ENCODE data around the gene TTC33.
"Not testable (repeated sequence)": the region's sequence is repeated elsewhere in the genome, so short reads cannot be mapped to it uniquely, and the experiment has no call there.

TTC33 gene

GRCh38 chr5:40665635-40666298 is 90.0 kb downstream of the TTC33 start:
- Histone ChIP-seq H3K4me3 (ENCODE audit: low read depth in 1 of 5, low read length in 5 of 5) (no peak overlapping the region), H3K27me3 (ENCODE audit: control insufficient read depth in 5 of 5, insufficient read depth in 4 of 5, low read length in 5 of 5) (no peaks in the 10 kb centered on the region), H3K9ac (ENCODE audit: low read length in 5 of 5) (no peak overlapping the region)

DNA sequence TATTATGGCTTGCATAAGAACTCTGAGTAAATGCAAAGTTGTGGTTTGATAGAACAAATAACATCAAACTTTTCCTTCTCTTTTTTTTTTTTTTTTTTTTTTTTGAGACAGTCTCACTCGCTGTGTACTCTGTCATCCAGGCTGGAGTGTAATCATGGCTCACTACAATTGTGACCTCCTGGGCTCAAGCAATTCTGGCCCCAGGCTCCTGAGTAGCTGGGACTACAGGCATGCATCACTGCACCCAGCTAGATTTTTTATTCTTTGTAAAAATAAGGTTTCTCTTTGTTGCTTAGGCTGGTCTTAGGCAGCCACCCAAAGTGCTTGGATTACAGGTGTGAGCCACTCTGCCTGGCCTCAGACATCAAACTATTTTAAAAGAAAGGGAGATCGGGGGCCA is 95.0 kb downstream of the TTC33 start:
- Histone ChIP-seq H3K4me1 (ENCODE audit: control insufficient read depth in 5 of 5, insufficient read depth in 5 of 5, low read length in 5 of 5) (no peaks in the 10 kb centered on the region), H3K27ac (ENCODE audit: low read depth, low read length) (no peak overlapping the region), H3K27me3 (ENCODE audit: control insufficient read depth in 5 of 5, insufficient read depth in 4 of 5, low read length in 5 of 5) (no peaks in the 10 kb centered on the region), H3K4me3 (ENCODE audit: low read depth in 1 of 5, low read length in 5 of 5) (no peak overlapping the region), H3K9ac (ENCODE audit: low read length in 5 of 5) (no peak overlapping the region), H3K36me3 (ENCODE audit: control insufficient read depth in 5 of 5, insufficient read depth in 5 of 5, low read length in 5 of 5) (no peaks in the 10 kb centered on the region), H3K9me3 (ENCODE audit: control insufficient read depth in 5 of 5, low read length in 5 of 5) (no peaks in the 10 kb centered on the region)

More at GRCh38 chr5:40665635-40666298, 90.0 kb downstream of the TTC33 start:
- H3K9me3 ChIP-seq (ENCODE audit: control insufficient read depth in 5 of 5, low read length in 5 of 5): no peaks in the 10 kb centered on the region
- no peak overlapping the region for H3K27ac ChIP-seq (ENCODE audit: low read depth, low read length)
- H3K4me1 ChIP-seq (ENCODE audit: control insufficient read depth in 5 of 5, insufficient read depth in 5 of 5, low read length in 5 of 5): peaks cover 0 to 4% (median 0%) of the 10 kb centered on the region in 5 donors
- no peaks in the 10 kb centered on the region for H3K36me3 ChIP-seq (ENCODE audit: control insufficient read depth in 5 of 5, insufficient read depth in 5 of 5, low read length in 5 of 5)

- Histone ChIP-seq H3K4me3 (ENCODE audit: low read depth in 1 of 5, low read length in 5 of 5) (no peak overlapping the region), H3K9ac (ENCODE audit: low read length in 5 of 5) (no peak overlapping the region), H3K4me1 (ENCODE audit: control insufficient read depth in 5 of 5, insufficient read depth in 5 of 5, low read length in 5 of 5) (peaks cover 0 to 7% (median 0%) of the 10 kb centered on the region in 5 donors), H3K9me3 (ENCODE audit: control insufficient read depth in 5 of 5, low read length in 5 of 5) (no peaks in the 10 kb centered on the region), H3K27me3 (ENCODE audit: control insufficient read depth in 5 of 5, insufficient read depth in 4 of 5, low read length in 5 of 5) (no peaks in the 10 kb centered on the region), H3K27ac (ENCODE audit: low read depth, low read length) (no peak overlapping the region), H3K36me3 (ENCODE audit: control insufficient read depth in 5 of 5, insufficient read depth in 5 of 5, low read length in 5 of 5) (no peaks in the 10 kb centered on the region)
These were observed 99.0 kb downstream of the TTC33 start for GRCh38 chr5:40656766-40657165.

DNA sequence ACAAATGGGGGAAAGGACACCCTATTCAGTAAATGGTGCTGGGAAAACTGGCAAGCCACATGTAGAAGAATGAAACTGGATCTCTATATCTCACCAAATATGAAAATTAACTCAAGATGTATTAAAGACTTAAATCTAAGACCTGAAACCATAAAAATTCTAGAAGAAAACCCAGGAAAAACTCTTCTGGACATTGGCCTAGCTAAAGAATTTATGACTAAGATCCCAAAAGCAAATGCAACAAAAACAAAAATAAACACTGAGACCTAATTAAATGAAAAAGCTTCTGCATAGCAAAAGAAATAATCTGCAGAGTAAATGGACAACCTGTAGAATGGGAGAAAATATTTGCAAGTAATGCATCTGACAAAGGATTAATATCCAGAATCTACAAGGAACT is 99.7 kb downstream of the TTC33 start:
- H3K4me3 ChIP-seq (ENCODE audit: low read depth in 1 of 5, low read length in 5 of 5); H3K36me3 ChIP-seq (ENCODE audit: control insufficient read depth in 5 of 5, insufficient read depth in 5 of 5, low read length in 5 of 5); H3K9me3 ChIP-seq (ENCODE audit: control insufficient read depth in 5 of 5, low read length in 5 of 5): not testable (repeated sequence)

GRCh38 chr5:40655138-40655537 is 100.6 kb downstream of the TTC33 start:
- Histone ChIP-seq H3K27ac (ENCODE audit: low read depth, low read length) (no peak overlapping the region), H3K4me3 (ENCODE audit: low read depth in 1 of 5, low read length in 5 of 5) (no peak overlapping the region), H3K4me1 (ENCODE audit: control insufficient read depth in 5 of 5, insufficient read depth in 5 of 5, low read length in 5 of 5) (peaks cover 0 to 7% (median 0%) of the 10 kb centered on the region in 5 donors), H3K36me3 (ENCODE audit: control insufficient read depth in 5 of 5, insufficient read depth in 5 of 5, low read length in 5 of 5) (no peaks in the 10 kb centered on the region), H3K9ac (ENCODE audit: low read length in 5 of 5) (no peak overlapping the region), H3K9me3 (ENCODE audit: control insufficient read depth in 5 of 5, low read length in 5 of 5) (no peaks in the 10 kb centered on the region), H3K27me3 (ENCODE audit: control insufficient read depth in 5 of 5, insufficient read depth in 4 of 5, low read length in 5 of 5) (no peaks in the 10 kb centered on the region)

More for the DNA sequence above, 99.7 kb downstream of the TTC33 start:
- not testable (repeated sequence) for H3K27me3 ChIP-seq (ENCODE audit: control insufficient read depth in 5 of 5, insufficient read depth in 4 of 5, low read length in 5 of 5); H3K27ac ChIP-seq (ENCODE audit: low read depth, low read length); H3K4me1 ChIP-seq (ENCODE audit: control insufficient read depth in 5 of 5, insufficient read depth in 5 of 5, low read length in 5 of 5); H3K9ac ChIP-seq (ENCODE audit: low read length in 5 of 5)

DNA sequence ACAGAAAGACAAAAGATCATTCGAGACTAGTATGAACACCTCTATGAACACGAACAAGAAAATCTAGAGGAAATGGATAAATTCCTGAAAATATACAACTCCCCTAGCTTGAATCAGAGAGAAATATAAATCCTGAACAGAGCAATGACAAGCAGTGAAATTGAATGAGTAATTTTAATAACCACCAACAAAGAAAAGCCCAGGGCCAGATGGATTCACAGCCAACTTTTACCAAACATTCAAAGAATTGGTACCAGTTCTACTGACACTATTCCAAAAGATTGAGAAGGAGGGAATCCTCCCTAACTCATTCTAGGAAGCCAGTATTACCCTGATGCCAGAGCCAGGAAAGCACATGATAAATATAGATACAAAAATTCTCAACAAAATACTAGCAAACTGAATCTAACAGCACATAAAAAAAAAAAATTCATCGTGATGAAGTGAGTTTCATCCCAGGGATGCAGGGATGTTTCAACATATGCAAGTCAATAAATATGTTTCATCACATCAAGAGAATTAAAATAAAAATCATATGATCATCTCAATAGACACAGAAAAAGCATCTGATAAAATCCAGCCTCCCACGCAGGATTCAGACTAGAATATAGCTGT is 101.3 kb downstream of the TTC33 start:
- no peak overlapping the region for H3K4me3 ChIP-seq (ENCODE audit: low read depth in 1 of 5, low read length in 5 of 5)
- H3K36me3 ChIP-seq (ENCODE audit: control insufficient read depth in 5 of 5, insufficient read depth in 5 of 5, low read length in 5 of 5): no peaks in the 10 kb centered on the region
- no peaks in the 10 kb centered on the region for H3K27me3 ChIP-seq (ENCODE audit: control insufficient read depth in 5 of 5, insufficient read depth in 4 of 5, low read length in 5 of 5)
- no peak overlapping the region for H3K9ac ChIP-seq (ENCODE audit: low read length in 5 of 5)
- peaks cover 0 to 9% (median 6%) of the 10 kb centered on the region in 5 donors for H3K4me1 ChIP-seq (ENCODE audit: control insufficient read depth in 5 of 5, insufficient read depth in 5 of 5, low read length in 5 of 5)
- no peaks in the 10 kb centered on the region for H3K9me3 ChIP-seq (ENCODE audit: control insufficient read depth in 5 of 5, low read length in 5 of 5)
- H3K27ac ChIP-seq (ENCODE audit: low read depth, low read length): no peak overlapping the region

GRCh38 chr5:40653221-40654022 is 102.3 kb downstream of the TTC33 start:
- Histone ChIP-seq H3K27me3 (ENCODE audit: control insufficient read depth in 5 of 5, insufficient read depth in 4 of 5, low read length in 5 of 5) (no peaks in the 10 kb centered on the region), H3K4me3 (ENCODE audit: low read depth in 1 of 5, low read length in 5 of 5) (no peak overlapping the region), H3K27ac (ENCODE audit: low read depth, low read length) (no peak overlapping the region), H3K9me3 (ENCODE audit: control insufficient read depth in 5 of 5, low read length in 5 of 5) (no peaks in the 10 kb centered on the region), H3K36me3 (ENCODE audit: control insufficient read depth in 5 of 5, insufficient read depth in 5 of 5, low read length in 5 of 5) (no peaks in the 10 kb centered on the region), H3K4me1 (ENCODE audit: control insufficient read depth in 5 of 5, insufficient read depth in 5 of 5, low read length in 5 of 5) (peaks cover 0 to 12% (median 7%) of the 10 kb centered on the region in 5 donors), H3K9ac (ENCODE audit: low read length in 5 of 5) (no peak overlapping the region)

DNA sequence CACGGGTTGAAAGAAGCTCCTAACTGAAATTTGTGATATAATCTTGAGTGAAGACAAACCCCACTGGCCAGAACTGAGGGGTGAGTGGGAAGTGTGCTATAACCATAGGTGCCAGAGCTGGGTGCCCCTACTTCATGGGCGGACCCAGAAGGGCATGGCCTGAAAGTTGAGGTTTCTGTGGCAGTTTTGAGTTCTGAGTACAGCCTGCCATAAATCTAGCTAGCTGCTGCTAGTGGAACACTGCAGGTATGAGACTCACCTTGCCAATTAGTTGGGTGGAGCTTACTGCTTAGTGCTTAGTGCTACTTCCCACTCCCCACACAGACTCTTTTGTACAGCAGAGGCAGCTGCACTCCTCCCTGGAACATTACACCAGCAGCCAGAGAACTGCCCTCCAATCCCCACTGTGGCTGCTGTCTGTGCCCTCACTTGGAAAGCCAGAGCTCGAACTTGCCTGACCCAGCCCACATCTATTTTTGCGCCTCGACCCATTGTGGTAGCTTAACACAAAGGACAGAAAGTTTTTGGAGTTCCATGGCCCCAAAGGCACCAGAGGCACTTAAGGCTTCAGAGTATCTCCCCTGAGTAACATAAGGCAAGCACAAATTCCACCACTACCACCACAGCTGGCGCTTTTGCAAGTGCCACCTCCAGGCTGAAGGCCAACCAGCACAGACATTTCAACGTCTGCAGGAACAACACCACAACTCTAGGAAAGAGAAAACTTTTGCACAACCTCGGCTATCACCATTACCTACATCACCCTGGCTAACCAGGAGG is 103.1 kb downstream of the TTC33 start:
- no peaks in the 10 kb centered on the region for H3K36me3 ChIP-seq (ENCODE audit: control insufficient read depth in 5 of 5, insufficient read depth in 5 of 5, low read length in 5 of 5)
- H3K27ac ChIP-seq (ENCODE audit: low read depth, low read length): no peak overlapping the region
- H3K9ac ChIP-seq (ENCODE audit: low read length in 5 of 5): no peak overlapping the region
- H3K27me3 ChIP-seq (ENCODE audit: control insufficient read depth in 5 of 5, insufficient read depth in 4 of 5, low read length in 5 of 5): no peaks in the 10 kb centered on the region
- peaks cover 0 to 2% (median 0%) of the 10 kb centered on the region in 5 donors for H3K9me3 ChIP-seq (ENCODE audit: control insufficient read depth in 5 of 5, low read length in 5 of 5)
- peaks cover 0 to 12% (median 7%) of the 10 kb centered on the region in 5 donors for H3K4me1 ChIP-seq (ENCODE audit: control insufficient read depth in 5 of 5, insufficient read depth in 5 of 5, low read length in 5 of 5)
- no peak overlapping the region for H3K4me3 ChIP-seq (ENCODE audit: low read depth in 1 of 5, low read length in 5 of 5)

GRCh38 chr5:40651201-40651600 is 104.6 kb downstream of the TTC33 start:
- Histone ChIP-seq H3K4me3 (ENCODE audit: low read depth in 1 of 5, low read length in 5 of 5) (no peak overlapping the region), H3K36me3 (ENCODE audit: control insufficient read depth in 5 of 5, insufficient read depth in 5 of 5, low read length in 5 of 5) (no peaks in the 10 kb centered on the region), H3K4me1 (ENCODE audit: control insufficient read depth in 5 of 5, insufficient read depth in 5 of 5, low read length in 5 of 5) (peaks cover 0 to 12% (median 7%) of the 10 kb centered on the region in 5 donors), H3K9ac (ENCODE audit: low read length in 5 of 5) (no peak overlapping the region), H3K27me3 (ENCODE audit: control insufficient read depth in 5 of 5, insufficient read depth in 4 of 5, low read length in 5 of 5) (no peaks in the 10 kb centered on the region), H3K27ac (ENCODE audit: low read depth, low read length) (no peak overlapping the region), H3K9me3 (ENCODE audit: control insufficient read depth in 5 of 5, low read length in 5 of 5) (peaks cover 0 to 2% (median 0%) of the 10 kb centered on the region in 5 donors)

Measured in subcutaneous abdominal adipose tissue (tissue), 5 donors.